ENCODE results near the gene ITPK1. TPM values are rescaled to one million over a fixed set of nuclear protein-coding genes. Genes with fewer than 3 reads are reported as not detected.

ITPK1 gene
- total and polyA plus RNA-seq, 2 donors (not counting 3 experiments of a cell fraction or from before 2014, with no cell fraction given): 39.6 to 51.8 TPM

DNA sequence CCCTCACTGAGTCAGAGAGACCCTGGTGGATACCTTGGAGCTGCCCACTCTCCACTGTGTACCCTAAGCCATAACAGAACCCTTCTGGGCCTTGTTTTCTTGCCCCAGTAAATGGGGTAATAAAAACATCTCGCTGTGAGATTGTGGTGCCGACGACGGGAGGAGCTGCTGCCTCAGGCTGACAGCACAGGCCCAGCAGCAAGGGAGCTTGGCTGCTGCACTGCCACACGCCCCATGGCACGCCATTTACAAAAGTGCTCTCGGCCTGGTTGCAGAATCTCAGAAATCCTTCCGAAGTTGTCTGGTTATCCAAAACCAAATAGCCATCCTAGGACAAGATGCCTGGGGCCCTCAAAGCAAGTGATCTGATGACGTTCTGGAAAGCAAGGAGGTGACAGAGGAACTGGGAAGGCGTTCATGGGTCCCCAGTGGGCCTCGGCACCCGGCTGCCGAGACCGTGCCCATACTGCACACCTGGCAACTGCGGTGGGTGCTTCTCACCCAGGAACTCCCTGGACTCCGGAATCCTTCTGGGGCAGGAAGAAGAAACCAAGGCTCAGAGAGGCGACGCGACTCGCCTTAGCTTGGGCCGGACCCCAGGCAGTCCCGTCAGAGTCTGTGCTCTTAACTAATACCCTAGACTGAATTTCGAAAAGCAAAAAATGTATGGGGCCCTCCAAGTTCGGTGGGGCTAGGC, 166.1 kb downstream of the ITPK1 start:
- BruUV-seq (replicated peaks): no TSS peak
- Histone ChIP-seq H3K9ac (replicated peaks; ENCODE audit: extremely low read depth, insufficient read depth, low read length) (no peak overlapping the region), H3K4me3 (replicated peaks in 1 of 3; ENCODE audit: insufficient read depth in 1 of 3, low read depth in 1 of 3, low read length in 3 of 3) (no peak overlapping the region), H3K27ac (ENCODE audit: insufficient read depth, low read depth, low read length) (no peak overlapping the region), H3K36me3 (ENCODE audit: control insufficient read depth in 2 of 2, extremely low read depth in 1 of 2, insufficient read depth in 2 of 2, low read length in 2 of 2) (no peaks in the 10 kb centered on the region), H3K9me1 (replicated peaks; ENCODE audit: control insufficient read depth, extremely low read depth, insufficient read depth, low read length) (no peaks in the 10 kb centered on the region), H4K20me1 (replicated peaks; ENCODE audit: control insufficient read depth, extremely low read depth, insufficient read depth, low read length) (no peaks in the 10 kb centered on the region), H3K4me2 (ENCODE audit: insufficient read depth, low read length) (no peak overlapping the region), H3K79me2 (ENCODE audit: control insufficient read depth, insufficient read depth, low read length) (no peaks in the 10 kb centered on the region), H2AFZ (ENCODE audit: low read depth, low read length) (no peak overlapping the region), H3K27me3 (ENCODE audit: control insufficient read depth in 2 of 2, insufficient read depth in 2 of 2, low read length in 2 of 2) (no peaks in the 10 kb centered on the region), H3K4me1 (ENCODE audit: control insufficient read depth, extremely low read depth, insufficient read depth, low read length) (peaks cover 5% of the 10 kb centered on the region), H3K9me3 (replicated peaks; ENCODE audit: control insufficient read depth, insufficient read depth, low read length) (no peaks in the 10 kb centered on the region)
- POLR2A ChIA-PET: no interaction called here
- intact Hi-C loops (cut with micrococcal nuclease) (loop anchor here (5.0 kb wide), 2 partner anchors 593 to 668 kb away; no protein-coding TSS in a partner anchor), dilution Hi-C loops (cut with MboI; ENCODE audit: extremely low pct_ligation_motif_present, low sequenced_read_pairs) (loop anchor here (25.0 kb wide), 1 partner anchor 188 kb away; no protein-coding TSS in a partner anchor)
- FAIRE-seq (no peak), DNase-seq (ENCODE audit: low read depth, low spot score) (no peak)
- CTCF ChIA-PET: interaction anchor here (1.9 kb wide), 1 partner anchor 183 kb away, joined by 9 read pairs; no protein-coding TSS in a partner anchor
- no peak for TF ChIP-seq POLR2AphosphoS5 (IDR thresholded peaks at IDR 0.05; ENCODE audit: insufficient read depth, low read depth, low read length)
- TF ChIP-seq GATA2 (IDR thresholded peaks at IDR 0.05; ENCODE audit: insufficient read depth, insufficient read length, low read depth, low read length): no peak
- no peak for TF ChIP-seq EZH2 (IDR thresholded peaks at IDR 0.05; ENCODE audit: borderline replicate concordance, low read depth, low read length, severe bottlenecking)
- no peak for TF ChIP-seq MAX (IDR thresholded peaks at IDR 0.05; ENCODE audit: insufficient read depth, insufficient read length)
- no peak for TF ChIP-seq JUN (IDR thresholded peaks at IDR 0.05; ENCODE audit: borderline replicate concordance, insufficient read depth, insufficient read length, low read depth)
- TF ChIP-seq, protein P1, sequence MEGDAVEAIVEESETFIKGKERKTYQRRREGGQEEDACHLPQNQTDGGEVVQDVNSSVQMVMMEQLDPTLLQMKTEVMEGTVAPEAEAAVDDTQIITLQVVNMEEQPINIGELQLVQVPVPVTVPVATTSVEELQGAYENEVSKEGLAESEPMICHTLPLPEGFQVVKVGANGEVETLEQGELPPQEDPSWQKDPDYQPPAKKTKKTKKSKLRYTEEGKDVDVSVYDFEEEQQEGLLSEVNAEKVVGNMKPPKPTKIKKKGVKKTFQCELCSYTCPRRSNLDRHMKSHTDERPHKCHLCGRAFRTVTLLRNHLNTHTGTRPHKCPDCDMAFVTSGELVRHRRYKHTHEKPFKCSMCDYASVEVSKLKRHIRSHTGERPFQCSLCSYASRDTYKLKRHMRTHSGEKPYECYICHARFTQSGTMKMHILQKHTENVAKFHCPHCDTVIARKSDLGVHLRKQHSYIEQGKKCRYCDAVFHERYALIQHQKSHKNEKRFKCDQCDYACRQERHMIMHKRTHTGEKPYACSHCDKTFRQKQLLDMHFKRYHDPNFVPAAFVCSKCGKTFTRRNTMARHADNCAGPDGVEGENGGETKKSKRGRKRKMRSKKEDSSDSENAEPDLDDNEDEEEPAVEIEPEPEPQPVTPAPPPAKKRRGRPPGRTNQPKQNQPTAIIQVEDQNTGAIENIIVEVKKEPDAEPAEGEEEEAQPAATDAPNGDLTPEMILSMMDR (IDR thresholded peaks at IDR 0.05; ENCODE audit: extremely low read depth in 1 of 2, insufficient read depth in 1 of 2, low read depth in 1 of 2, low read length in 2 of 2): no peak
- TF ChIP-seq MYC (IDR thresholded peaks at IDR 0.05; ENCODE audit: low read depth, low read length): no peak
- no peak for TF ChIP-seq FOS (IDR thresholded peaks at IDR 0.05; ENCODE audit: borderline replicate concordance, insufficient read depth, low read length)
